ENCODE results near the gene AHNAK.

Gene AHNAK

GRCh38 chr11:62477927-62478326 lies 68.7 kb downstream of the AHNAK start:
- no peak for TF ChIP-seq CTCF (IDR thresholded peaks at IDR 0.05; ENCODE audit: low read depth, low read length, missing control alignments)
- H3K4me3 ChIP-seq (ENCODE audit: low read depth, low read length) = no peak overlapping the region
- H3K36me3 ChIP-seq (replicated peaks) = no peaks in the 10 kb centered on the region
- H3K27me3 ChIP-seq (replicated peaks) = no peaks in the 10 kb centered on the region
- in situ Hi-C loops (cut with HindIII; ENCODE audit: low pct_ligation_motif_present, low sequenced_read_pairs) = no loop called here
- no peak overlapping the region for H3K27ac ChIP-seq
- no peak for DNase-seq

DNA sequence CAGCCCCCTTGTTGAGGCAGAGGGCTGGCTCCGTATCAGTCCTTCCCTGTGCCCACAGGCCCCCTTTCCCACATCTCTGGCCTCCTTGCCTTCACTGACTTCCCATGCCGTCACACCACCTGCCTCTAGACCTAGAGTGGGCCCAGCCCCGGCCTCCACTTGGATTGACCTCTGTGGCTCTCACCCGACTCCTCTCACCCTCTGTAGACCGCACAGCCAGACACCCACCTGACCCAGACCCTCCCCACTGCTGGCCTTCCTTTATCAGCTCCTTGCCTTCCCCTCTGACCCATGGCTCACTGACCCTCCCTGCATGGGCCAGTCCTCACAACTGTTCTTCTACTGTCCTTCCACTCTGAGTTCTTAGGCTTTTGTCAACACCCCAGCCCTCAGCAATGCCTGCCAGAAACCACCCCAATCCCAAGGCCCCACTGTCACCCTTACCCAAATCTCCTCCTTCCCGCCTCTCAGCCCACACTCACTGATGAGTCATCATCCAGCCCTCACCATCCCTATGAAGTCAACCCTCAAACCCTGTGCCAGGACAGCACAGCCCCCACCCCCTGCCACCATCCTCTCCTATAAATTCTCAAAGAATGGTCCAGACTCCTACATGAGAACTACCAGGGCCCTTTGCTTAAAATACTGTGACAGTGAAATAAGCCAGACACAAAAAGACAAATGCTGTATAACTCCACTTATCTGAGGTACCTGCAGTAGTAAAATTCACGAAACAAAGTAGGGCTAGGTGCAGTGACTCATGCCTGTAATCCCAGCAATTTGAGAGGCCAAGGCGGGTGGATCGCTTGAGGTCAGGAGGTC lies 74.3 kb downstream of the AHNAK start:
- no peak for TF ChIP-seq CTCF (IDR thresholded peaks at IDR 0.05; ENCODE audit: low read depth, low read length, missing control alignments)
- no peaks in the 10 kb centered on the region for H3K36me3 ChIP-seq (replicated peaks)
- H3K27ac ChIP-seq = no peak overlapping the region
- in situ Hi-C loops (cut with HindIII; ENCODE audit: low pct_ligation_motif_present, low sequenced_read_pairs) = no loop called here
- H3K27me3 ChIP-seq (replicated peaks) = no peaks in the 10 kb centered on the region
- DNase-seq = no peak
- no peak overlapping the region for H3K4me3 ChIP-seq (ENCODE audit: low read depth, low read length)

GRCh38 chr11:62471603-62472002 lies 75.0 kb downstream of the AHNAK start:
- no peak overlapping the region for H3K4me3 ChIP-seq (ENCODE audit: low read depth, low read length)
- in situ Hi-C loops (cut with HindIII; ENCODE audit: low pct_ligation_motif_present, low sequenced_read_pairs) = no loop called here
- TF ChIP-seq CTCF (IDR thresholded peaks at IDR 0.05; ENCODE audit: low read depth, low read length, missing control alignments) = no peak
- no peak overlapping the region for H3K27ac ChIP-seq
- no peaks in the 10 kb centered on the region for H3K27me3 ChIP-seq (replicated peaks)
- no peaks in the 10 kb centered on the region for H3K36me3 ChIP-seq (replicated peaks)
- no peak for DNase-seq

DNA sequence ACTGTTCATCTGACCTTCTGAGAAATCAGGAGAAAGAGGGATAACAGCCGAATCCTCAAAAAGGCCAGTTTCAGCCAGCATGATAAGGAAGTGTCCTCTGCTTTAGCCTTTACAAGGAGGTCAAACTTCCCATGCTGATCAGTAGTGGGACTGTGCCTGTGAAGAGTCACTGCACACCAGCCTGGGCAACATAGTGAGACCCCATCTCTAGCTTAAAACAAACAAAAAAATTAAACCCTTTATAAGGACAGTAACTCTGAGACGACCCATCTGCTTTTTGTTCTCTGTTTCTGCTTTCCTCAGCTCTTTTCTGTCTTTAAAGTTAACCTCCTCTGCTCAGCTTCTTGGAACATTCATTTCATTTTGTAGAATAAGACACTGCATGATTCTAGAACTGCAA lies 78.0 kb downstream of the AHNAK start:
- in situ Hi-C loops (cut with HindIII; ENCODE audit: low pct_ligation_motif_present, low sequenced_read_pairs) = no loop called here
- no peaks in the 10 kb centered on the region for H3K27me3 ChIP-seq (replicated peaks)
- no peak overlapping the region for H3K27ac ChIP-seq

DNA sequence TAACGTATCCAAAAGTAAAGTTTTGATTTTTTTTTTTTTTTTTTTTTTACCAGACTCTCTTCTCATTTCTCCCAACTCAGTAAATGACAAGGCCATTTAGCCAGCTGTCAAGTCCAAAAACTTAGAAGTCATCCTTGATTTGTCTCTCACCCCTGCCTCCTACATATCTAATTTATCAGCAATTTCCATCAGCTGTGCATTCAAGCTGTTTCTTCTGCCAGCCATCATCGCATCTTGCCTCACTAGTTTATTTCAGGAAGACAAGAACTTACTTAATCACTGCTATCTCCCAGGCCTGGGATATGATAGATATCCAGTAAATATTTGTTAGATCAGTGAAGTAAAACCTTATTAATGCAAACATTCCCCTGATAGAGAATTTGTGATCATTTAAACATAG lies 80.2 kb downstream of the AHNAK start:
- H3K36me3 ChIP-seq (replicated peaks) = no peaks in the 10 kb centered on the region
- no peaks in the 10 kb centered on the region for H3K27me3 ChIP-seq (replicated peaks)
- DNase-seq = no peak
- in situ Hi-C loops (cut with HindIII; ENCODE audit: low pct_ligation_motif_present, low sequenced_read_pairs) = no loop called here
- H3K27ac ChIP-seq = no peak overlapping the region
- H3K4me3 ChIP-seq (ENCODE audit: low read depth, low read length) = no peak overlapping the region
- no peak for TF ChIP-seq CTCF (IDR thresholded peaks at IDR 0.05; ENCODE audit: low read depth, low read length, missing control alignments)

More for the DNA sequence above, 78.0 kb downstream of the AHNAK start:
- Histone ChIP-seq H3K36me3 (replicated peaks) (no peaks in the 10 kb centered on the region), H3K4me3 (ENCODE audit: low read depth, low read length) (no peak overlapping the region)
- no peak for DNase-seq
- no peak for TF ChIP-seq CTCF (IDR thresholded peaks at IDR 0.05; ENCODE audit: low read depth, low read length, missing control alignments)

- H3K27me3 ChIP-seq (replicated peaks) = no peaks in the 10 kb centered on the region
- no peak overlapping the region for H3K4me3 ChIP-seq (ENCODE audit: low read depth, low read length)
- in situ Hi-C loops (cut with HindIII; ENCODE audit: low pct_ligation_motif_present, low sequenced_read_pairs) = no loop called here
- no peaks in the 10 kb centered on the region for H3K36me3 ChIP-seq (replicated peaks)
- DNase-seq = no peak
- no peak for TF ChIP-seq CTCF (IDR thresholded peaks at IDR 0.05; ENCODE audit: low read depth, low read length, missing control alignments)
- no peak overlapping the region for H3K27ac ChIP-seq
Measured at GRCh38 chr11:62464655-62465054, 82.0 kb downstream of the AHNAK start.
